Activated CD4-positive, CD25-positive, alpha-beta regulatory T cell treated with anti-CD3 and anti-CD28 coated beads, Interleukin-2, amount 50 U/mL, for 24 hours (primary cell): ENCODE results near the gene SKP2.
"Not testable (repeated sequence)": the region's sequence is repeated elsewhere in the genome, so short reads cannot be mapped to it uniquely, and the experiment has no call there.

Source experiments
- ATAC-seq, 2 donors: fragments of 150-1000 bp; cut with Tn5 transposase; one replicate each; pipeline ENCODE4 v1.10.0; 2021; ENCODE audit warnings: mild to moderate bottlenecking in 1 of 2, moderate library complexity in 1 of 2

The SKP2 gene

GRCh38 chr5:36158144-36158543 is 6.2 kb downstream of the SKP2 start:
- no peak for ATAC-seq

GRCh38 chr5:36160617-36161016 is 8.7 kb downstream of the SKP2 start:
- ATAC-seq: no peak

- ATAC-seq: no peak
Measured at GRCh38 chr5:36161361-36161760, 9.4 kb downstream of the SKP2 start.

GRCh38 chr5:36162810-36163486 is 11.0 kb downstream of the SKP2 start:
- no peak for ATAC-seq

GRCh38 chr5:36164461-36164860 is 12.6 kb downstream of the SKP2 start:
- ATAC-seq: no peak

- no peak for ATAC-seq
Measured at GRCh38 chr5:36168737-36169136, 16.8 kb downstream of the SKP2 start.

GRCh38 chr5:36170832-36171424 is 19.0 kb downstream of the SKP2 start:
- ATAC-seq: no peak

- no peak for ATAC-seq
Measured at GRCh38 chr5:36172599-36172998, 20.7 kb downstream of the SKP2 start.

GRCh38 chr5:36173426-36173825 is 21.5 kb downstream of the SKP2 start:
- ATAC-seq: no peak

GRCh38 chr5:36174119-36174518 is 22.2 kb downstream of the SKP2 start:
- no peak for ATAC-seq

- no peak for ATAC-seq
Measured at GRCh38 chr5:36175043-36175442, 23.1 kb downstream of the SKP2 start.

- peak in 1 of 2 donors; percentile 59 for ATAC-seq
Measured at GRCh38 chr5:36177154-36177553, 25.2 kb downstream of the SKP2 start.

GRCh38 chr5:36177715-36178523 is 26.0 kb downstream of the SKP2 start:
- ATAC-seq: no peak

GRCh38 chr5:36178524-36178890 is 26.6 kb downstream of the SKP2 start:
- ATAC-seq: no peak

- no peak for ATAC-seq
Measured at GRCh38 chr5:36179950-36180349, 28.0 kb downstream of the SKP2 start.

- no peak for ATAC-seq
Measured at GRCh38 chr5:36180556-36181350, 28.8 kb downstream of the SKP2 start.

- ATAC-seq: no peak
Measured at GRCh38 chr5:36181774-36182173, 29.9 kb downstream of the SKP2 start.

- not testable (repeated sequence) for ATAC-seq
Measured at GRCh38 chr5:36184408-36184807, 32.5 kb downstream of the SKP2 start.

- no peak for ATAC-seq
Measured at GRCh38 chr5:36193746-36194145, 41.8 kb downstream of the SKP2 start.

GRCh38 chr5:36198281-36198680 is 46.4 kb downstream of the SKP2 start:
- ATAC-seq: no peak

GRCh38 chr5:36198783-36199182 is 46.9 kb downstream of the SKP2 start:
- not testable (repeated sequence) for ATAC-seq

GRCh38 chr5:36199620-36200019 is 47.7 kb downstream of the SKP2 start:
- no peak for ATAC-seq

GRCh38 chr5:36200513-36200912 is 48.6 kb downstream of the SKP2 start:
- ATAC-seq: no peak
